IMR-90 (cell line): ENCODE measurements around the gene KCNT1. TPM values are rescaled to one million over a fixed set of nuclear protein-coding genes. Genes with fewer than 3 reads are reported as not detected.

Source experiments
- ATAC-seq: fragments of 200-7000 bp; cut with Tn5 transposase; 2 replicates; pipeline ENCODE4 v1.9.1; 2020; ENCODE audit warnings: low read depth, mild to moderate bottlenecking, moderate library complexity
- BruUV-seq: library from RNA; stranded (reverse); fragments of 400-500 nt; replicated peaks from 2 replicates; lab custom pipeline; 2021; lab: Mats Ljungman, UMichigan
- CTCF ChIA-PET: fragments of 300-600 bp; formaldehyde crosslinking; extraction: SDS; loops from one replicate; lab custom pipeline; 2021; ENCODE audit warnings: antibody characterized with exemption; lab: Yijun Ruan, JAX
- POLR2A ChIA-PET: fragments of 300-600 bp; sonication (Branson Sonifier 250); formaldehyde crosslinking; loops from one replicate; lab custom pipeline; 2022; ENCODE audit warnings: antibody characterized with exemption; ENCODE audit not compliant: unreplicated experiment; lab: Charles Lee
- DNase-seq: peaks from one replicate; pipeline ENCODE4 v3.0.0; 2013
- H2AFZ ChIP-seq: replicated peaks from 2 replicates; pipeline ENCODE3; 2013; ENCODE audit warnings: low read length, mild to moderate bottlenecking; ENCODE audit not compliant: poor library complexity
- H2AK5ac ChIP-seq: 2 replicates; pipeline ENCODE4 v1.6.1; 2013; ENCODE audit warnings: low read depth, low read length, inconsistent platforms
- H2AK9ac ChIP-seq: replicated peaks from 2 replicates; pipeline ENCODE3; 2013; ENCODE audit warnings: mild to moderate bottlenecking, low read depth, low read length, moderate library complexity; ENCODE audit not compliant: poor library complexity
- H2BK120ac ChIP-seq: 2 replicates; pipeline ENCODE4 v1.6.1; 2013; ENCODE audit warnings: low read depth, low read length, inconsistent platforms
- H2BK15ac ChIP-seq: 3 replicates; pipeline ENCODE4 v1.6.1; 2013; ENCODE audit warnings: low read depth, low read length, inconsistent platforms
- H2BK20ac ChIP-seq: 2 replicates; pipeline ENCODE4 v1.6.1; 2013; ENCODE audit warnings: low read depth, mild to moderate bottlenecking, inconsistent platforms, low read length, moderate library complexity
- H2BK5ac ChIP-seq: 2 replicates; pipeline ENCODE4 v1.6.1; 2013; ENCODE audit warnings: mild to moderate bottlenecking, low read depth, low read length, inconsistent platforms; ENCODE audit not compliant: poor library complexity, severe bottlenecking
- H3K14ac ChIP-seq: replicated peaks from 2 replicates; pipeline ENCODE4 v1.6.1; 2013; ENCODE audit warnings: low read depth, low read length, inconsistent platforms
- H3K18ac ChIP-seq: 2 replicates; pipeline ENCODE4 v1.6.1; 2013; ENCODE audit warnings: low read depth, low read length, control low read depth
- H3K23ac ChIP-seq: 2 replicates; pipeline ENCODE4 v1.6.1; 2013; ENCODE audit warnings: low read depth, low read length, inconsistent platforms
- H3K27ac ChIP-seq: 2 replicates; pipeline ENCODE4 v1.5.1; 2013; ENCODE audit warnings: mild to moderate bottlenecking, control low read depth, low read length; ENCODE audit not compliant: insufficient read depth
- H3K27me3 ChIP-seq: 2 replicates; pipeline ENCODE4 v1.6.1; 2013; ENCODE audit warnings: low read length; ENCODE audit not compliant: control insufficient read depth, insufficient read depth
- H3K36me3 ChIP-seq: 2 replicates; pipeline ENCODE4 v1.6.1; 2013; ENCODE audit warnings: low read length, mixed read lengths; ENCODE audit not compliant: control insufficient read depth, insufficient read depth
- H3K4ac ChIP-seq: 2 replicates; pipeline ENCODE4 v1.6.1; 2013; ENCODE audit warnings: low read depth, low read length, inconsistent platforms
- H3K4me1 ChIP-seq: 2 replicates; pipeline ENCODE4 v1.6.1; 2013; ENCODE audit warnings: low read length, mixed read lengths; ENCODE audit not compliant: control insufficient read depth, insufficient read depth
- H3K4me2 ChIP-seq: 2 replicates; pipeline ENCODE4 v1.6.1; 2013; ENCODE audit warnings: low read depth, mild to moderate bottlenecking, control low read depth, low read length, moderate library complexity
- H3K4me3 ChIP-seq: 2 replicates; pipeline ENCODE4 v1.5.1; 2013; ENCODE audit warnings: low read depth, mild to moderate bottlenecking, control low read depth, low read length, moderate library complexity; ENCODE audit not compliant: insufficient read depth
- H3K56ac ChIP-seq: 2 replicates; pipeline ENCODE4 v1.6.1; 2013; ENCODE audit warnings: low read length, inconsistent platforms; ENCODE audit not compliant: insufficient read depth; ENCODE audit errors: extremely low read depth
- H3K79me1 ChIP-seq, 2 experiments: 2 replicates each; pipeline ENCODE4 v1.6.1; 2013; ENCODE audit warnings: low read length in 2 of 2, inconsistent platforms in 1 of 2, low read depth in 1 of 2
- H3K9ac ChIP-seq: 2 replicates; pipeline ENCODE4 v1.6.1; 2013; ENCODE audit warnings: low read depth, low read length, control low read depth
- H3K9me1 ChIP-seq: 2 replicates; pipeline ENCODE4 v1.6.1; 2013; ENCODE audit warnings: low read length, inconsistent platforms; ENCODE audit not compliant: insufficient read depth
- H3K9me3 ChIP-seq: 2 replicates; pipeline ENCODE4 v1.6.1; 2013; ENCODE audit warnings: low read length; ENCODE audit not compliant: control insufficient read depth, insufficient read depth
- H4K20me1 ChIP-seq: 2 replicates; pipeline ENCODE4 v1.6.1; 2013; ENCODE audit warnings: low read length, inconsistent platforms; ENCODE audit not compliant: insufficient read depth
- H4K5ac ChIP-seq: 2 replicates; pipeline ENCODE4 v1.6.1; 2013; ENCODE audit warnings: mild to moderate bottlenecking, low read depth, low read length, control low read depth
- H4K8ac ChIP-seq, 2 experiments: 2 replicates each; pipeline ENCODE4 v1.6.1; 2013; ENCODE audit warnings: low read depth in 2 of 2, low read length in 2 of 2, control low read depth in 1 of 2, inconsistent platforms in 1 of 2
- H4K91ac ChIP-seq: 2 replicates; pipeline ENCODE4 v1.6.1; 2013; ENCODE audit warnings: low read depth, low read length, inconsistent platforms; ENCODE audit not compliant: insufficient read depth
- CHD1 ChIP-seq: IDR thresholded peaks from 2 replicates; pipeline ENCODE4 v1.6.1; 2012; ENCODE audit warnings: low read depth, low read length, improper control_type of control experiment
- POLR2A ChIP-seq: IDR thresholded peaks from 2 replicates; pipeline ENCODE4 v1.6.1; 2012; ENCODE audit warnings: mild to moderate bottlenecking, low read depth, low read length
- RFX5 ChIP-seq: IDR thresholded peaks from 2 replicates; pipeline ENCODE4 v1.8.0; 2012; ENCODE audit warnings: low read depth, mild to moderate bottlenecking, low read length, moderate library complexity
- SMC3 ChIP-seq: fragments of 150-350 bp; IDR thresholded peaks from 2 replicates; pipeline ENCODE4 v1.6.1; 2016; ENCODE audit warnings: low read depth, mild to moderate bottlenecking, antibody characterized with exemption, low read length, moderate library complexity
- WGBS, 2 experiments: methylation state at CpG; one replicate each; pipeline versions ENCODE4 v1.1.5 to v1.1.7; 2013; ENCODE audit warnings: missing lambda C conversion rate in 2 of 2; ENCODE audit not compliant: insufficient read length in 1 of 2; ENCODE audit errors: extremely low coverage in 2 of 2; 5-methylcytosine and 5-hydroxymethylcytosine counted together
- dilution Hi-C: fragments of 300-500 bp; cut with HindIII; formaldehyde crosslinking; loops from one replicate; pipeline ENCODE4 v1.14.3; 2018; ENCODE audit warnings: low sequenced_read_pairs; ENCODE audit not compliant: unreplicated experiment
- in situ Hi-C: fragments of 300-500 bp; cut with MboI; formaldehyde crosslinking; loops from 3 replicates; pipeline ENCODE4 v1.14.3; 2019; ENCODE audit warnings: low sequenced_read_pairs, inconsistent platforms, mixed read lengths
- intact Hi-C: fragments of 100-400 bp; cut with micrococcal nuclease; formaldehyde crosslinking; loops from 2 replicates; pipeline ENCODE4 v1.10.0; 2022
- polyA plus RNA-seq, 3 experiments: library from polyadenylated mRNA; depleted of rRNA; stranded (reverse); fragments of >200 nt; gene quantifications; 2 replicates each; pipeline ENCODE4 v1.2.3, GENCODE V29; 2012; ENCODE audit warnings: low replicate concordance in 1 of 3
- total RNA-seq: library from RNA; depleted of rRNA; stranded (reverse); fragments of >200 nt; gene quantifications from 2 replicates; pipeline ENCODE4 v1.2.3, GENCODE V29; 2012

KCNT1 gene
- total and polyA plus RNA-seq, 2 of the 4 experiments (the other 2 are of a cell fraction), result not detected

GRCh38 chr9:135666534-135667462, 35.2 kb upstream of the KCNT1 start:
- Histone ChIP-seq H2BK15ac (no peak overlapping the region), H3K9me1 (no peaks in the 10 kb centered on the region), H4K91ac (no peak overlapping the region), H3K9me3 (peaks cover 3% of the 10 kb centered on the region; the same call in 1 of the 2 replicates), H2AK5ac (no peak overlapping the region), H2AK9ac (no peak overlapping the region), H4K8ac (no peak overlapping the region), H4K20me1 (no peaks in the 10 kb centered on the region), H3K27ac (no peak overlapping the region), H2BK20ac (no peak overlapping the region), H2AFZ (no peak overlapping the region), H3K23ac (no peak overlapping the region), H3K14ac (no peak overlapping the region), H4K5ac (no peak overlapping the region), H2BK5ac (no peak overlapping the region), H3K9ac (no peak overlapping the region), H3K36me3 (no peaks in the 10 kb centered on the region), H3K4me3 (no peak overlapping the region), H3K56ac (no peak overlapping the region), H3K79me1 (no peaks in the 10 kb centered on the region), H3K4me1 (no peaks in the 10 kb centered on the region), H3K4ac (no peak overlapping the region), H3K18ac (no peak overlapping the region), H3K4me2 (no peak overlapping the region), H3K27me3 (no peaks in the 10 kb centered on the region), H2BK120ac (no peak overlapping the region)
- 30% methylated on average over 6 of the region's 29 CpGs; no CpG with 5 or more reads in 1 of the 2 experiments for WGBS, 2 experiments
- TF ChIP-seq RFX5, result no peak
- no peak for TF ChIP-seq CHD1
- TF ChIP-seq POLR2A, result no peak
- no peak for TF ChIP-seq SMC3
- intact Hi-C loops (no loop called here), dilution Hi-C loops (no loop called here), in situ Hi-C loops (no loop called here)
- BruUV-seq, result no TSS peak
- CTCF ChIA-PET, result no interaction called here
- ATAC-seq (no peak), DNase-seq (no peak)
- POLR2A ChIA-PET, result no interaction called here
